Sigmoid colon (tissue), 3 donors: Measurements from ENCODE around the gene IFI27.

Source experiments
- CTCF ChIP-seq, 4 experiments: fragments of 450-650 bp in 3 of 4; fragments of 200-600 bp in 1 of 4; IDR thresholded peaks; one replicate each; pipeline ENCODE4 v1.5.1; 2016 to 2019; ENCODE audit warnings: antibody characterized with exemption in 4 of 4, mild to moderate bottlenecking in 3 of 4, moderate library complexity in 2 of 4
- POLR2A ChIP-seq, 2 donors: fragments of 450-650 bp; IDR thresholded peaks; one replicate each; pipeline ENCODE4 v1.6.1; 2016; ENCODE audit warnings: antibody characterized with exemption in 2 of 2, mild to moderate bottlenecking in 2 of 2, moderate library complexity in 2 of 2

GRCh38 chr14:94161981-94162380 is 51.4 kb downstream of the IFI27 start:
- TF ChIP-seq CTCF (IDR thresholded peaks at IDR 0.05) (no peak), POLR2A (IDR thresholded peaks at IDR 0.05) (no peak)
